Lower lobe of right lung (tissue), 2 donors: ENCODE results near the gene CCDC68. TPM values are rescaled to one million over a fixed set of nuclear protein-coding genes. Genes with fewer than 3 reads are reported as not detected.

Experiments used
- ATAC-seq, 2 donors: fragments of 200-7000 bp; cut with Tn5 transposase; one replicate each; pipeline ENCODE4 v1.9.1; 2020 to 2022; ENCODE audit warnings: mild to moderate bottlenecking in 2 of 2, moderate library complexity in 2 of 2
- DNase-seq: peaks from one replicate; pipeline ENCODE4 v3.0.0-alpha.2; 2020
- H3K27ac ChIP-seq: fragments of 200-600 bp; one replicate; pipeline ENCODE4 v1.8.0; 2022
- H3K27me3 ChIP-seq: fragments of 200-600 bp; one replicate; pipeline ENCODE4 v1.8.0; 2022; ENCODE audit warnings: low read depth
- H3K36me3 ChIP-seq: fragments of 200-600 bp; one replicate; pipeline ENCODE4 v1.8.0; 2022; ENCODE audit warnings: mild to moderate bottlenecking
- H3K4me1 ChIP-seq: fragments of 200-600 bp; one replicate; pipeline ENCODE4 v1.8.0; 2022
- H3K4me3 ChIP-seq: fragments of 200-600 bp; one replicate; pipeline ENCODE4 v1.8.0; 2022; ENCODE audit warnings: mild to moderate bottlenecking
- H3K9me3 ChIP-seq: fragments of 200-600 bp; one replicate; pipeline ENCODE4 v1.8.0; 2022
- CTCF ChIP-seq: fragments of 200-600 bp; IDR thresholded peaks from one replicate; pipeline ENCODE4 v1.8.0; 2022; ENCODE audit warnings: antibody characterized with exemption, mild to moderate bottlenecking
- intact Hi-C: fragments of 100-400 bp; cut with DNase I; formaldehyde crosslinking; loops from one replicate; pipeline ENCODE4 v1.11.0; 2022
- total RNA-seq: library from RNA; stranded (reverse); fragmentation: NEBNext Ultra II Directional; extraction: Animal tissue kit (Norgen Biotek cat#: 25700); gene quantifications from one replicate; pipeline ENCODE4 v1.2.1, GENCODE V29; 2021
- donor health status: DM: no; HTN: yes; CAD: no; lungs with severe emphysema.

Gene CCDC68
- total RNA-seq, 1 donor from 2014 or later, result 20.2 TPM

- no peak for ATAC-seq
- Histone ChIP-seq H3K27ac (no peak overlapping the region), H3K4me3 (no peak overlapping the region), H3K27me3 (no peaks in the 10 kb centered on the region), H3K4me1 (no peaks in the 10 kb centered on the region), H3K36me3 (peaks cover 29% of the 10 kb centered on the region), H3K9me3 (no peaks in the 10 kb centered on the region)
- no peak for DNase-seq
- intact Hi-C loops, result no loop called here
- TF ChIP-seq CTCF, result no peak
Observed at GRCh38 chr18:54932472-54932871, 26.8 kb downstream of the CCDC68 start.

GRCh38 chr18:54931152-54931551 is 28.1 kb downstream of the CCDC68 start:
- H3K4me3 ChIP-seq, result no peak overlapping the region
- no peak overlapping the region for H3K27ac ChIP-seq
- TF ChIP-seq CTCF, result no peak
- H3K27me3 ChIP-seq, result no peaks in the 10 kb centered on the region
- DNase-seq (no peak), ATAC-seq (no peak)
- no peaks in the 10 kb centered on the region for H3K9me3 ChIP-seq
- intact Hi-C loops, result no loop called here
- H3K4me1 ChIP-seq, result no peaks in the 10 kb centered on the region
- peaks cover 20% of the 10 kb centered on the region for H3K36me3 ChIP-seq

GRCh38 chr18:54928236-54928635 is 31.0 kb downstream of the CCDC68 start:
- H3K27me3 ChIP-seq, result no peaks in the 10 kb centered on the region
- no peak overlapping the region for H3K4me3 ChIP-seq
- no peak overlapping the region for H3K27ac ChIP-seq
- ATAC-seq, result no peak
- no peak for DNase-seq
- H3K4me1 ChIP-seq, result no peaks in the 10 kb centered on the region
- intact Hi-C loops, result no loop called here
- TF ChIP-seq CTCF, result no peak
- peaks cover 22% of the 10 kb centered on the region for H3K36me3 ChIP-seq
- no peaks in the 10 kb centered on the region for H3K9me3 ChIP-seq

GRCh38 chr18:54926593-54927325 is 32.5 kb downstream of the CCDC68 start:
- Histone ChIP-seq H3K36me3 (peaks cover 13% of the 10 kb centered on the region), H3K27me3 (no peaks in the 10 kb centered on the region), H3K4me1 (no peaks in the 10 kb centered on the region), H3K4me3 (no peak overlapping the region), H3K27ac (no peak overlapping the region), H3K9me3 (no peaks in the 10 kb centered on the region)
- intact Hi-C loops, result no loop called here
- DNase-seq (no peak), ATAC-seq (no peak)
- no peak for TF ChIP-seq CTCF

GRCh38 chr18:54924948-54925347 is 34.3 kb downstream of the CCDC68 start:
- DNase-seq (no peak), ATAC-seq (no peak)
- Histone ChIP-seq H3K36me3 (peaks cover 18% of the 10 kb centered on the region), H3K4me3 (no peak overlapping the region), H3K27me3 (no peaks in the 10 kb centered on the region), H3K27ac (no peak overlapping the region), H3K4me1 (no peaks in the 10 kb centered on the region), H3K9me3 (no peaks in the 10 kb centered on the region)
- no peak for TF ChIP-seq CTCF
- intact Hi-C loops, result no loop called here
